ENCODE data around the gene CD209. TPM values are rescaled to one million over a fixed set of nuclear protein-coding genes. Genes with fewer than 3 reads are reported as not detected.

CD209 gene
- total and polyA plus RNA-seq, 9 donors, result 2.0 to 5.2 (median 2.9) TPM

DNA sequence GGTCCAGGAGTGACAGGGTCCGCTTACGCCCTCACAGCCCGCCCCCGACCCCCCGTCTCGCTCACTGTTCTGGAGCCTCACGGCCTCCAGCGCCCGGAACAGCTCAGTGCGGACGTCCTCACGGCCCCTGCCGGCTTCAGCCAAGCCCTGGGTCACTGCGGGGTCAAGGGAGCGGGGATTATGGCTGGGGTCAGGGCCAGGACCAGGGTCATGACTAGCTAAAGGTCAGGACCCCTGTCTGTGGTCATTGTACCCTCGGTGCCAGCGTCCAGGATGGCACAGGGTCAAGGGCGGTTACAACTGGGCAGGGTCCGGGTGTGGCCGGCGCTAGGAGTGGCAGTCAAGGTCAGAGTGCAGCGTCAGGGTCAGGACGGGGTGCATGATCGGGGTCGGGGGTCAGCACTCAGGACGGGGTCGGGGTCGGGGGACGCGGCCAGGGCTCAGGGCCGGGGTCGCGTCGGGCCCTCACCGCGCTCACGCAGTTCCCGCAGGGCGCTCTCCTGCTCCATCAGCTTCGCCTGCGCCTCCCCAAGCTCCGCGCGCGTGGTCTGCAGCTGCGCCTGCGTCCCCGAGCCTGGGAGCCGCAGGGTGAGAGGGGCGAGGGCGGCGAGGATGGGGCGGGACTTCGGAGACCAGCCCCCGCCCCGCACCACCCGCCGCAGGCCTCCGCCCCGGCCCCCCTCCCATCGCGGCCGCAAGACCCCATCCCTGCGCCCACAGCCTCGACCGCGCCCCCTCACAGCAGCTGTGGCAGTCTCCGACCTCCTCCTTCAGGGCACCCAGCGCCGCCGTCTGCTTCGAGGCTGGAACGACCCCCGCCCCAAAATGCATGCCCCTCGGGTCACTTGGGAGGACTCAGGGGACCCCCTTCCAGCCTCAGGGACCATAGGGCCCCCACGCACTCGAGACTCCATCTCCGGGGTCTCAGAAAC, 16.8 kb downstream of the CD209 start:
- no peak overlapping the region for H3K27ac ChIP-seq (ENCODE audit: low read length)
- 2% methylated on average over 65 of the region's 78 CpGs for WGBS (ENCODE audit: insufficient coverage)
- H3K9me3 ChIP-seq (replicated peaks; ENCODE audit: control insufficient read depth, low read depth, low read length), result no peaks in the 10 kb centered on the region
- peaks cover 55% of the 10 kb centered on the region for H3K27me3 ChIP-seq (ENCODE audit: control insufficient read depth, insufficient read depth, low read length)
- no peaks in the 10 kb centered on the region for H3K36me3 ChIP-seq (ENCODE audit: control insufficient read depth, insufficient read depth, low read length)
- no peak for DNase-seq
- no peaks in the 10 kb centered on the region for H3K4me1 ChIP-seq (ENCODE audit: control insufficient read depth, insufficient read depth, low read length)
- no peak overlapping the region for H3K4me3 ChIP-seq (ENCODE audit: low read length)

GRCh38 chr19:7729831-7730285, 17.5 kb downstream of the CD209 start:
- Histone ChIP-seq H3K9me3 (replicated peaks; ENCODE audit: control insufficient read depth, low read depth, low read length) (no peaks in the 10 kb centered on the region), H3K4me3 (ENCODE audit: low read length) (no peak overlapping the region), H3K4me1 (ENCODE audit: control insufficient read depth, insufficient read depth, low read length) (no peaks in the 10 kb centered on the region), H3K36me3 (ENCODE audit: control insufficient read depth, insufficient read depth, low read length) (no peaks in the 10 kb centered on the region), H3K27me3 (ENCODE audit: control insufficient read depth, insufficient read depth, low read length) (peaks cover 55% of the 10 kb centered on the region), H3K27ac (ENCODE audit: low read length) (no peak overlapping the region)
- 7% methylated on average over 23 of the region's 34 CpGs for WGBS (ENCODE audit: insufficient coverage)
- no peak for DNase-seq

GRCh38 chr19:7729211-7729610, 18.1 kb downstream of the CD209 start:
- no peak for DNase-seq
- Histone ChIP-seq H3K27me3 (ENCODE audit: control insufficient read depth, insufficient read depth, low read length) (peaks cover 53% of the 10 kb centered on the region), H3K4me3 (ENCODE audit: low read length) (no peak overlapping the region), H3K4me1 (ENCODE audit: control insufficient read depth, insufficient read depth, low read length) (no peaks in the 10 kb centered on the region), H3K36me3 (ENCODE audit: control insufficient read depth, insufficient read depth, low read length) (no peaks in the 10 kb centered on the region), H3K27ac (ENCODE audit: low read length) (no peak overlapping the region), H3K9me3 (replicated peaks; ENCODE audit: control insufficient read depth, low read depth, low read length) (no peaks in the 10 kb centered on the region)
- WGBS (ENCODE audit: insufficient coverage), result 7% methylated on average over 6 of the region's 16 CpGs

GRCh38 chr19:7725791-7726190, 21.5 kb downstream of the CD209 start:
- H3K9me3 ChIP-seq (replicated peaks; ENCODE audit: control insufficient read depth, low read depth, low read length), result no peaks in the 10 kb centered on the region
- H3K4me3 ChIP-seq (ENCODE audit: low read length), result no peak overlapping the region
- no peak overlapping the region for H3K27ac ChIP-seq (ENCODE audit: low read length)
- no peaks in the 10 kb centered on the region for H3K4me1 ChIP-seq (ENCODE audit: control insufficient read depth, insufficient read depth, low read length)
- DNase-seq, result no peak
- H3K27me3 ChIP-seq (ENCODE audit: control insufficient read depth, insufficient read depth, low read length), result peaks cover 32% of the 10 kb centered on the region
- H3K36me3 ChIP-seq (ENCODE audit: control insufficient read depth, insufficient read depth, low read length), result no peaks in the 10 kb centered on the region
- 40% methylated on average over 1 of the region's 2 CpGs for WGBS (ENCODE audit: insufficient coverage)

DNA sequence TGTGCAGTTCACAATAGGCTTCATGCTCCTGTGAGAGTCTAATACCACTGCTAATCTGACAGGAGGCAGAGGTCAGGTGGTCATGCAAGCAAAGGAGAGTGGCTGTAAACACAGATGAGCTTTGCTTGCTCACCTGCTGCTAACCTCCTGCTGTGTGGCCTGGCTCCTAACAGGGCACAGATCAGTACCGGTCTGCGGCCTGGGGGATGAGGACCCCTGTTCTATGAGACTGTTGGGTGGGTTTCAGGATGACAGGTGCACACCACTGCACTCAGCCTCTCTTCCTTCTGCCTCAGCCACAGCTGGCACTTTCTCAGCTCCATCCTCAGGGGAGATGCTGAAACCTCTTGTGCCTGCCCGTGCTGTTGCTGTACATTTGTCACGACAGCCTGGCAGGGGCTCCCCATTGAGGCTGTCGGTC, 25.1 kb downstream of the CD209 start:
- Histone ChIP-seq H3K4me3 (ENCODE audit: low read length) (no peak overlapping the region), H3K36me3 (ENCODE audit: control insufficient read depth, insufficient read depth, low read length) (no peaks in the 10 kb centered on the region), H3K27ac (ENCODE audit: low read length) (no peak overlapping the region), H3K9me3 (replicated peaks; ENCODE audit: control insufficient read depth, low read depth, low read length) (no peaks in the 10 kb centered on the region), H3K27me3 (ENCODE audit: control insufficient read depth, insufficient read depth, low read length) (no peaks in the 10 kb centered on the region), H3K4me1 (ENCODE audit: control insufficient read depth, insufficient read depth, low read length) (no peaks in the 10 kb centered on the region)
- WGBS (ENCODE audit: insufficient coverage), result 20% methylated on average over 2 of the region's 5 CpGs
- no peak for DNase-seq

- no peak for DNase-seq
- H3K36me3 ChIP-seq (ENCODE audit: control insufficient read depth, insufficient read depth, low read length), result no peaks in the 10 kb centered on the region
- WGBS (ENCODE audit: insufficient coverage), result 55% methylated on average over 4 of the region's 6 CpGs
- H3K4me1 ChIP-seq (ENCODE audit: control insufficient read depth, insufficient read depth, low read length), result no peaks in the 10 kb centered on the region
- H3K9me3 ChIP-seq (replicated peaks; ENCODE audit: control insufficient read depth, low read depth, low read length), result peaks cover 4% of the 10 kb centered on the region
- H3K4me3 ChIP-seq (ENCODE audit: low read length), result no peak overlapping the region
- H3K27me3 ChIP-seq (ENCODE audit: control insufficient read depth, insufficient read depth, low read length), result no peaks in the 10 kb centered on the region
- H3K27ac ChIP-seq (ENCODE audit: low read length), result no peak overlapping the region
Measured at GRCh38 chr19:7720351-7720750, 27.0 kb downstream of the CD209 start.

GRCh38 chr19:7718668-7719067, 28.7 kb downstream of the CD209 start:
- 60% methylated on average over 3 of the region's 8 CpGs for WGBS (ENCODE audit: insufficient coverage)
- peaks cover 4% of the 10 kb centered on the region for H3K9me3 ChIP-seq (replicated peaks; ENCODE audit: control insufficient read depth, low read depth, low read length)

GRCh38 chr19:7716762-7717161, 30.6 kb downstream of the CD209 start:
- Histone ChIP-seq H3K27me3 (ENCODE audit: control insufficient read depth, insufficient read depth, low read length) (no peaks in the 10 kb centered on the region), H3K27ac (ENCODE audit: low read length) (no peak overlapping the region)
- WGBS (ENCODE audit: insufficient coverage), result no CpG with 5 or more reads among the region's 1 CpG

More at GRCh38 chr19:7718668-7719067, 28.7 kb downstream of the CD209 start:
- H3K4me1 ChIP-seq (ENCODE audit: control insufficient read depth, insufficient read depth, low read length), result no peaks in the 10 kb centered on the region
- peak; percentile 36 for DNase-seq
- no peak overlapping the region for H3K27ac ChIP-seq (ENCODE audit: low read length)
- H3K36me3 ChIP-seq (ENCODE audit: control insufficient read depth, insufficient read depth, low read length), result no peaks in the 10 kb centered on the region
- no peaks in the 10 kb centered on the region for H3K27me3 ChIP-seq (ENCODE audit: control insufficient read depth, insufficient read depth, low read length)
- no peak overlapping the region for H3K4me3 ChIP-seq (ENCODE audit: low read length)

DNA sequence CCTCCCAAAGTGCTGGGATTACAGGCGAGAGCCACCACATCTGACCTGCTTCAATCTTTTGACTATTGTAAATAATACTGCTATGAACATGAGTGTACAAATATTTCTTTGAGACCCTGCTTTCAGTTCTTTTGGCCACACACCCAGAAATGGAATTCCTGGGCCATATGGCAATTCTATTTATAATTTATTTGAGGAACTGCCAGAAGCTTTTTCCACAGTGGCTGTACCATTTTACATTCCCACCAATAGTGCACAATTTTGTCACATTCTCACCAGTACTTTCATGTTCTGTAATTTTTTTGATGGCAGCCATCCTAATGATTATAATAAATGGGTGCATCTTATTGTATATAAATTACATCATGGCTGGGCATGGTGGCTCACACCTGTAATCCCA, 31.7 kb downstream of the CD209 start:
- Histone ChIP-seq H3K27me3 (ENCODE audit: control insufficient read depth, insufficient read depth, low read length) (no peaks in the 10 kb centered on the region), H3K4me3 (ENCODE audit: low read length) (no peak overlapping the region), H3K36me3 (ENCODE audit: control insufficient read depth, insufficient read depth, low read length) (no peaks in the 10 kb centered on the region), H3K9me3 (replicated peaks; ENCODE audit: control insufficient read depth, low read depth, low read length) (peaks cover 4% of the 10 kb centered on the region), H3K27ac (ENCODE audit: low read length) (no peak overlapping the region), H3K4me1 (ENCODE audit: control insufficient read depth, insufficient read depth, low read length) (no peaks in the 10 kb centered on the region)
- no CpG with 5 or more reads among the region's 1 CpG for WGBS (ENCODE audit: insufficient coverage)
- peak; percentile 34 for DNase-seq

More at GRCh38 chr19:7716762-7717161, 30.6 kb downstream of the CD209 start:
- Histone ChIP-seq H3K4me1 (ENCODE audit: control insufficient read depth, insufficient read depth, low read length) (no peaks in the 10 kb centered on the region), H3K36me3 (ENCODE audit: control insufficient read depth, insufficient read depth, low read length) (no peaks in the 10 kb centered on the region), H3K4me3 (ENCODE audit: low read length) (no peak overlapping the region), H3K9me3 (replicated peaks; ENCODE audit: control insufficient read depth, low read depth, low read length) (peaks cover 4% of the 10 kb centered on the region)
- no peak for DNase-seq

GRCh38 chr19:7710616-7711015, 36.7 kb downstream of the CD209 start:
- Histone ChIP-seq H3K4me3 (ENCODE audit: low read length) (no peak overlapping the region), H3K27me3 (ENCODE audit: control insufficient read depth, insufficient read depth, low read length) (no peaks in the 10 kb centered on the region), H3K36me3 (ENCODE audit: control insufficient read depth, insufficient read depth, low read length) (no peaks in the 10 kb centered on the region), H3K4me1 (ENCODE audit: control insufficient read depth, insufficient read depth, low read length) (peaks cover 5% of the 10 kb centered on the region), H3K27ac (ENCODE audit: low read length) (no peak overlapping the region), H3K9me3 (replicated peaks; ENCODE audit: control insufficient read depth, low read depth, low read length) (no peaks in the 10 kb centered on the region)
- 72% methylated on average over 5 of the region's 5 CpGs for WGBS (ENCODE audit: insufficient coverage)
- no peak for DNase-seq

Data from muscle of leg (tissue), 11 donors.